Measurements from ENCODE around the gene CFAP221. TPM values are rescaled to one million over a fixed set of nuclear protein-coding genes. Genes with fewer than 3 reads are reported as not detected.

CFAP221 gene
- total RNA-seq, 4 donors from 2014 or later: 0.25 to 8.6 (median 0.66) TPM; not detected in 1

DNA sequence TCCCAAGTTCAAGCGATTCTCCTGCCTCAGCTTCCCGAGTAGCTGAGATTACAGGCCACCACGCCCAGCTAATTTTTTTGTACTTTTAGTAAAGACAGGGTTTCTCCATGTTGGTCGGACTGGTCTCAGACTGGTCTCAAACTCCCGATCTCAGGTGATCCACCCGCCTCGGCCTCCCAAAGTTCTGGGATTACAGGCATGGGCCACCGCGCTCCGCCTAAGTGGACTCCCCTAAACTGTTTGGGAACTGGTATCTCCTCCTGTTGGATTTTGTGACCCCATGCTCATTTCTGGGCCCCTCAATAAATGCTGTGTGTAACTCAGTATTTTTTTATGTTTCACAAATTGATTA is 25.2 kb upstream of the CFAP221 start:
- H3K27me3 ChIP-seq: peaks cover 46% of the 10 kb centered on the region
- H3K9me3 ChIP-seq: no peaks in the 10 kb centered on the region
- H3K4me3 ChIP-seq: no peak overlapping the region
- ATAC-seq: no peak
- 85 to 88% methylated on average over 6 to 8 of the region's 10 CpGs for WGBS, 2 donors (ENCODE audit: low coverage in 1 of 2)
- H3K27ac ChIP-seq: no peak overlapping the region
- peaks cover 0 to 18% (median 0%) of the 10 kb centered on the region in 3 donors for H3K4me1 ChIP-seq
- no peak for TF ChIP-seq POLR2A (IDR thresholded peaks at IDR 0.05)
- no peak for TF ChIP-seq CTCF (IDR thresholded peaks at IDR 0.05)
- no peak for TF ChIP-seq EP300 (IDR thresholded peaks at IDR 0.05)
- TF ChIP-seq POLR2AphosphoS5 (IDR thresholded peaks at IDR 0.05): no peak
- no peaks in the 10 kb centered on the region for H3K36me3 ChIP-seq

DNA sequence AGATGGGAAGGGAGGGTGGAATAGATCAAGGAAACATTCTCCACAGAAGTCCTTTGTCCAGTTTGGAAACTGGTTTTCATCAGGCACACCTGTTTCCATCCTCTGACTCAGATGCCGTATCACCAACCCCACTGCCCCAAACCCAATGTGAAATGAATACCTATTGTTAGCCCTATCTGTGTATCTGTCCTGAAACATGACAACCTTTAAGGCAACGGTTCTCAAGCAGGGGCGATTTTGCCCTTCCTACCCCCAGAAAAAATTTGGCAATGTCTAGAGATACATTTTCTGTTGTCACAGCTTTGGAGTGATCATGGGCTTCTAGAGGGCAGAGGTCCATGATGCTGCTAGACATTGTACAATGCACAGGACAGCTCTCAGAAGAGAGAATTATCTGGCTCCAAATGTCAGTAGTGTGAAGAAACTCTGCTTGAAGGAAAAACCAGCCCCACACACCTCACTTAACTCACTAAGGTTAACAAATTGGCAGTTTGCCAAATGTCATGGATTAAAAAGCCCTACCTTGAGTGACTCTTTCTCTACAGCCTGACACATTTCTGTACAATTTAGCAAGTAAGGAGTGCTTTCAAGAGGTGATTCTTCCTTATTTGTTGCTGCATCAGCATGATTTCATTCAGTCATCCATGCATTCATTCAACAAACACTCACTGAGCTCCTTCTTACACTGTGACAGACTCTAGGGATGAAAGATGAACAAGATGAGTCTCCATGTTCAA is 23.4 kb upstream of the CFAP221 start:
- H3K36me3 ChIP-seq: no peaks in the 10 kb centered on the region
- H3K4me3 ChIP-seq: no peak overlapping the region
- H3K27me3 ChIP-seq: peaks cover 49% of the 10 kb centered on the region
- H3K4me1 ChIP-seq: peaks cover 0 to 22% (median 0%) of the 10 kb centered on the region in 3 donors
- ATAC-seq: no peak
- no peak for TF ChIP-seq POLR2AphosphoS5 (IDR thresholded peaks at IDR 0.05)
- TF ChIP-seq POLR2A (IDR thresholded peaks at IDR 0.05): no peak
- TF ChIP-seq EP300 (IDR thresholded peaks at IDR 0.05): no peak
- no peak for TF ChIP-seq CTCF (IDR thresholded peaks at IDR 0.05)
- H3K9me3 ChIP-seq: no peaks in the 10 kb centered on the region
- no peak overlapping the region for H3K27ac ChIP-seq
- WGBS, 2 donors (ENCODE audit: low coverage in 1 of 2): 72 to 78% methylated on average over 3 of the region's 3 CpGs

DNA sequence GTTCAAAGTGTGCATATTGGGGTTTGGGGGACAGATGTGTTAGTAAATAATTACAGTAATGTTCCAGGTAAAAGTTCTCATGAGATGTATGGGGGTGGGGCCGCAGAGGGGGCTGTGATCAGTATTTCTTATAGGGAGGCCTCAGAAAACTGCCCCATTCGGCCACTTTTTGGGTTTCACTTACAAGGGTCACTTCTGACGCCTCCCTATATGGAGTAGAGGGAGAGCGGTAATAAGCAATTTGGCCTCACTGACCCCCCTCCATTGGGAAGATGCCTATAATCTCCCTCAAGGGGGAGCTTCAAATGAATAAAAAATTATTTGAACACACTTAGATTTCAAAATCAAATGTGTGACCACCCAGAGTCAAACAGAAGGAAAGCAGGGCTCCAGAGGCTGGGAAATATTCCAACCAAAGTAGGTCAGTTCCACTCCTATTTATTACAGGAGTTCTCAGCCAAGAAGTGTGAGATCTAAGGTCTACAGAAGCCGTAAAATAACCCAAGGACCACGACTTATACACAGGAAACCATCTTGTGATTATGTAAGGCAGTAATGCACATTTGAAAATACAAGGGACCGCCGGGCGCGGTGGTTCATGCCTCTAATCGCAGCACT is 22.7 kb upstream of the CFAP221 start:
- H3K4me3 ChIP-seq: no peak overlapping the region
- no peak overlapping the region for H3K27ac ChIP-seq
- H3K27me3 ChIP-seq: peaks cover 50% of the 10 kb centered on the region
- no peak for TF ChIP-seq CTCF (IDR thresholded peaks at IDR 0.05)
- no peak for TF ChIP-seq POLR2AphosphoS5 (IDR thresholded peaks at IDR 0.05)
- TF ChIP-seq POLR2A (IDR thresholded peaks at IDR 0.05): no peak
- no peak for TF ChIP-seq EP300 (IDR thresholded peaks at IDR 0.05)
- no peaks in the 10 kb centered on the region for H3K9me3 ChIP-seq
- peaks cover 0 to 22% (median 0%) of the 10 kb centered on the region in 3 donors for H3K4me1 ChIP-seq
- no peaks in the 10 kb centered on the region for H3K36me3 ChIP-seq
- WGBS, 2 donors (ENCODE audit: low coverage in 1 of 2): 73 to 82% methylated on average over 9 to 10 of the region's 11 CpGs
- no peak for ATAC-seq

DNA sequence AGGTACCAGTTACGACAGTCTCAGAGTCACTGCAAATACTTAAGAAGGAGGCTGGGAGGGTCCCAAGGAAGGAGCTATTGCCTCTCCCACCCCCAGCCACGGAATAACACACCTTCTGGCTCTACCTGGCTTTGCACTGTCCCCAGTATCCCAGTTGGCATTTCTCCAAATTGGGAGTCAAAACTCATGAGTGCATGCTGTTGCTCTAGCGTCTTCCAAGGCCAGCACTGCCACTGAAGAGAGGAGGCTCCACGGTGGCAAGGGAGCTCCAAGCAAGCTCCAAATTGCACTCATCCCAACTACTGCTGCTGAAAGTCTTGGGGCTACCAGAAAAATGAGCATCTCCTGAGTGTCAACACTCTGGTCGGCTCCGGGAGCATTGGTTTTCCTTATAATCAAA is 21.6 kb upstream of the CFAP221 start:
- no peak for TF ChIP-seq POLR2AphosphoS5 (IDR thresholded peaks at IDR 0.05)
- no peak for TF ChIP-seq CTCF (IDR thresholded peaks at IDR 0.05)
- TF ChIP-seq POLR2A (IDR thresholded peaks at IDR 0.05): no peak
- TF ChIP-seq EP300 (IDR thresholded peaks at IDR 0.05): no peak
- no peak overlapping the region for H3K4me3 ChIP-seq
- H3K4me1 ChIP-seq: peaks cover 0 to 22% (median 0%) of the 10 kb centered on the region in 3 donors
- peaks cover 48% of the 10 kb centered on the region for H3K27me3 ChIP-seq
- H3K27ac ChIP-seq: no peak overlapping the region
- no peaks in the 10 kb centered on the region for H3K9me3 ChIP-seq
- WGBS, 2 donors (ENCODE audit: low coverage in 1 of 2): 42 to 63% methylated on average over 2 of the region's 6 CpGs
- H3K36me3 ChIP-seq: no peaks in the 10 kb centered on the region
- ATAC-seq: no peak

All from gastroesophageal sphincter (tissue), 4 donors.